Left colon (tissue), 2 donors: Measurements from ENCODE around the gene PRKAR1A. TPM values are rescaled to one million over a fixed set of nuclear protein-coding genes. Genes with fewer than 3 reads are reported as not detected.
A peak's percentile ranks its signal among the peaks of the same experiment; 100 is the strongest.
"Not testable (repeated sequence)": the region's sequence is repeated elsewhere in the genome, so short reads cannot be mapped to it uniquely, and the experiment has no call there.

Source experiments
- ATAC-seq: fragments of 200-7000 bp; cut with Tn5 transposase; one replicate; pipeline ENCODE4 v1.9.1; 2020; ENCODE audit warnings: mild to moderate bottlenecking, moderate library complexity
- DNase-seq, 2 donors: peaks; one replicate each; pipeline ENCODE4 v3.0.0-alpha.2; 2020
- intact Hi-C, 2 donors: fragments of 100-400 bp; cut with DNase I in 1 of 2; cut with micrococcal nuclease in 1 of 2; formaldehyde crosslinking; loops; one replicate each; pipeline versions ENCODE4 v1.11.2 to v1.14.0; 2022; cut with DNase I, micrococcal nuclease
- long read RNA-seq: library from polyadenylated mRNA; unstranded; transcript quantifications from one replicate; pipeline ENCODE4 v2.0.0, GENCODE V29; 2021
- total RNA-seq, 2 donors: library from RNA; stranded (reverse); fragmentation: NEBNext Ultra II Directional; extraction: Animal tissue kit (Norgen Biotek cat#: 25700); gene quantifications; one replicate each; pipeline ENCODE4 v1.2.1, GENCODE V29; 2021
- donor health status: DM: no; HTN: no; CAD: no.
- donor health status: DM: yes; HTN: yes; CAD: no.

The PRKAR1A gene
- 100 to 1,000 TPM; 146 to 159 TPM for total RNA-seq
- long read RNA-seq, full-length matches to known transcripts, result 324 of 372 reads
- long read RNA-seq, partial matches to known transcripts, result 14 of 372 reads
- long read RNA-seq, other reads (novel, unspliced or antisense), result 34 of 372 reads

DNA sequence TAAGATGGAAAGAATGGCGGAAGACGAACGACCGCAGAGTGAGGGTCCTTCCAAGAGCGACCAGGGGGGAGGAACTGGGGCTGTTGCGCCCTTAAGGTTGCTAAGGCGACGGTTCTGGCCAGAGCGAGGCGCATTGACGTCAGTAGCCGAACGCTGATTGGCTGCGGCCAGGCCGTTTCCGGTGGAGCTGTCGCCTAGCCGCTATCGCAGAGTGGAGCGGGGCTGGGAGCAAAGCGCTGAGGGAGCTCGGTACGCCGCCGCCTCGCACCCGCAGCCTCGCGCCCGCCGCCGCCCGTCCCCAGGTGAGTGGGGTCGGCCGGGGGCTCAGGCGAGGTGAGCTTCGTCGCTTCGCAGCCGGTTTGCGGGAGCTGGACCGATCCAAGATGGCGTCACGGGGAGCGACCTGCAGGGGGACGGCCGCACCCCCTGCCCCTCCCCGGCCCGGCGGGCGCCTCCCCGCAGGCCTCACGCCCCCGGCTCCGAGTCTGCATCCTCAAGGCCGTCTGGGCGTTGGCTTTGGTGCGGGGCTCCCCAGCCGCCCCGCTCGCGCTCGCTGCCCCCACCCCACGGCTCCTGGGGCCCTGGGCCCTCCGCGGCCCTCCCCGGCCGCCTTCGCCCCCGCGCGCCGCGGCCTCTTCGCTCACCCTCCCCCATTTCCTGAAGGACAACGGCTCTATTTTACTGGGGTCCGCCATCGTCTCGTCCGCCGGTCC lies at the start of gene PRKAR1A:
TSS of gene PRKAR1A (plus strand) at position 184 of the 713 bp plus-strand sequence. CDS start 2,970 bp downstream, outside the sequence.
- intact Hi-C loops, result no loop called here
- ATAC-seq, result peak; percentile 88

DNA sequence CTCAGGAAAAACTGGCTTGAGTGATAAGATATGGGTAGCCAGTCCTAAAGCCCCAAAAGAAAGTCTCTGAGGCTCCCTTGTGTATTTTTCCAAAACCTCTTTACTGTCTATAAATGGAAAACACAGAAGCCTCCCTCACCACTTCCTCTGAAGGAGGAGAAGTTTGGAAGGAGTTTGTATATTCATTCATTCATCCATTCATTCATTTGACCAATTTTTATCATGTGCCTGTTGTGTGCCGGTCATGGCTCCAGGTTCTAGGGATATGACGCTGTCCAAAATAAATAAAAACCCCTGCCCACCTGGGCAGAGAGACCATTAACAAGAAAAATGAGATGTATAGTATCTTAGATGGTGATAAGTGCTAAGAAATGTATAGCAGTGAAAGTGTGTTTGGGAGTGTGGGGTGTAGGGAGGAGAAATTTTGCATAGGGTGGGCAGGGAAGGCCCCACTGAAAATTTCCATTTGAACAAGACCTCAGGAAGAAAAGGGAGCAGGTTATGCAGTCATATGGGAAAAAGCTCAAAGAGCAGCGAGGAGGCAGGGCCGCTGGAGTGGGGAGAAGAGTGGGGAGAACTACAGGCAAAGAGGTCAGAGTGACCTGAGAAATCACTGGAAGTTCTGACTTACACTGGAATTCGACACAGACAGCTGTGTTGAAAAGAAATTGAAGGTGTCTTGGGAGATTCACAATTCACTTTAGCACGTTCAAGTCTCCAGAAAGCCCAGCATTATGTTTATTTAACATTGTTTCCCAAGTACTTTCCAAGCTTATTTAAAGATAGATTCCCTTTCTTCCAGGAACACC lies 48.8 kb upstream of the PRKAR1A start:
- no peak for ATAC-seq
- intact Hi-C loops, result loop anchor here in 1 of 2 donors (5.0 kb wide), 2 partner anchors 201 to 291 kb away; no protein-coding TSS in a partner anchor

More for the DNA sequence above, at the start of gene PRKAR1A:
- DNase-seq, result peak; percentile 96

DNA sequence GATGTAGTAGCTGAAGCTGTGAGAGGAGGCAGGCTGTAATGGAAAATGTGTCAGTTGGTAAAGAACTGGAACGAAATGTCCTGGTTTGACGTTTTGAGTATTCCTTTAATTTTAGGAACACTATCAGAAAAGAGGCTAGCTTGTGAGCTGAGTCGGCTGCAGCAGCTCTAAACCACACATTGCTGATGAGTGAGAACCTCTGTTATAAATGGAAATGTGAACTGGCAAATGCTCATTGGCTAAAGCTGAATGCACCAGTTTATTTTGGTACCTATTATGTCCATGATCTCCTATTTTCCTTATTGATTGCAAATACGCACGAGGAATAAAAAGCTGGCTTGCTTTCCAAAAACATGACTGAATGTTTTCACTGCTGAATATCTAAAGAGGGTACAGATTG lies 43.9 kb upstream of the PRKAR1A start:
- no peak for DNase-seq
- intact Hi-C loops, result no loop called here

More for the DNA sequence above, 48.8 kb upstream of the PRKAR1A start:
- no peak for DNase-seq

DNA sequence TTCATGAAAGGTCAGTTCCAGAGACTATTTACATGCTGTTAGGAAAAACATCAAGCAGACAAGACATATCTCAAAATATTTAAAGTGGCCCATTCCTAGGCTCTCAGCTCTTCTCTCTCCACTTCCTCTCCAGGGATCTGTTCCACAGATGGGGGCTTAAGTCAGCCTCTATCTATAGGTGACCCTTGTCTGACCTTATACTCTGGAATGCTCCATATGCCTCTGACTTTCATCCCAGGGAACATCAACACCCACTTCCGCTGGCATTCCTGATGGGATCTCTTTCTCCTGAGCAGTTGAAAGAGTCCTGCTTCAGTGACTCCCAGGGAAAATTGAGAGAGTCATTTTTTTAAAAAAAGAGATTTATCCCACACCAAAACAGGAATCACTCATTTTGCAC lies 43.4 kb upstream of the PRKAR1A start:
- intact Hi-C loops, result no loop called here
- no peak for DNase-seq
- ATAC-seq, result no peak

More for the DNA sequence above, 43.9 kb upstream of the PRKAR1A start:
- no peak for ATAC-seq

DNA sequence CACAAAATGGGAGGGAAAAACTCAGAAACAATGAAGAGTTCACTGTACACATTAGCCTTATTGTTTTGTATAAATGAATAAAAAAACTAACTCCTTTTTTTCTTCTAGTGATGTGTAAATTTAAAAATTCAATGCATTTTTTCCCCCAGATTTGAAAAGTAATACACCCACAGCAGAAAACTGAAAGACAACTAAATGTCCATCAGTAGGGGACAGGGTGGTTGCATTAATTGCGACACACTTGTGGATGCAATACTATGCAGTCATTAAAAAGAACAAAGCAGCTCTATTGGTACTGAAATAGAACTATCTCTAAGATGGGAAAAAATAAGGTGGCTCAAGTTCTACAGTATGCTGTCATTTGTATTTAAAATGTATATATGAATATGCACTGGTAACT lies 41.3 kb upstream of the PRKAR1A start:
- ATAC-seq, result no peak
- intact Hi-C loops, result no loop called here
- DNase-seq, result no peak

DNA sequence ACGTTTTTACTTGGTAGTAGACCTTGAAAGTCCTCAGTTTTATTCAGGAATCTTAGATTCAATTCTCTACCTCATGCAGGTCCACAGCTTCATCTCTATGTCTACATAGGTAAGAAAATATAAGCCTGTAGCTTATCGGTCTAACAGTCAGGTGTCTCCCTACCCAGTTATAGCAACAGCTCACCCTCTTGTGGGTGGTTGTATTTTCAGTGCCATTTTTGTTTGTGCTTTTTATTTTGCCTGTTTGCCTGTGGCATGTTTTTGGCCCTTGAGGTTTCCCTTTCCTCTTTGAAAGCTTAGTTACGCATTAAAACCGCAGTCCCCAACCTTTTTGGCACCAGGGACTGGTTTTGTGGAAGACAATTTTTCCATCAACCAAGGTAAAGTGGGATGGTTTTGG lies 31.3 kb upstream of the PRKAR1A start:
- ATAC-seq (no peak), DNase-seq (no peak)
- intact Hi-C loops, result no loop called here

DNA sequence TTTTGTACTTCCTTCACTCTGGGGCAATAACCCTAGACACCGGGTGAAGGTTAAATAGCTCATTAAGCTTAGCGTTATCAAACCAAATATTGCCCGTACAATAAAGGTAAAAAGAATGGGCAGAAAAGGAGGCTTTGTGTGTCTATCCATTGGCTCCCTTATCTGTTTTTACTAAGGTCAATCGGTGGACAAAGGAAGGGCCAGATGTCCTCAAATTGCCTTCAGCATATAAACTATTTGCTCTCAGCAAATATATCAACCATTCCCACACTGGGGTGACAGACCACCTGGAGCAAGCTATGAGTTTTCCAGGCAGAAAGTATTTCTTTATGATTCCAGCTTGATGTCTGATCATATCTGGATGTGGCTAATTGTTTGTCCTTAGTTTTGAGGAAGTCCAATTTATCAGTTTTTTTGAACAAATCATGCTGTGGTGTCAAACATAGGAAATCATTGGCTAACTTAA lies 29.6 kb upstream of the PRKAR1A start:
- DNase-seq, result no peak
- intact Hi-C loops, result no loop called here
- peak; percentile 75 for ATAC-seq

DNA sequence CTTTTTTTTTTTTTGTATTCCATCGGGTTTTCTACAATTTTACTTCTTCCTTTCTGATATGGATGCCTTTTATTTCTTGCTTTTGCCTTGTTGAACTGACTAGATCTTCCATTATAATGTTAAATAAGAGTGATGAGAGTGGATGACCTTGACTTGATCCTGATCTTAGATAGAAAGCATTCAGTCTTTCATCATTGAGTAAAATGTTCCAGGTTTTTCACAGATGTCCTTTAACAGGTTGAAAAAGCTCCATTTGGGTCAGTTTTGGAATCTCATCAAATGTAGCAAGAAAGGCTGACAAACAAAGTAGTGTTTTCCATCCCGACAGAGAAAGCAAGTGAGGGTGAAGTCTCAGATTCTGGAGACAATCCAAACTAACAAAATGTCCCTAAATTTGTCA lies 27.8 kb upstream of the PRKAR1A start:
- ATAC-seq (no peak), DNase-seq (no peak)
- intact Hi-C loops, result no loop called here

DNA sequence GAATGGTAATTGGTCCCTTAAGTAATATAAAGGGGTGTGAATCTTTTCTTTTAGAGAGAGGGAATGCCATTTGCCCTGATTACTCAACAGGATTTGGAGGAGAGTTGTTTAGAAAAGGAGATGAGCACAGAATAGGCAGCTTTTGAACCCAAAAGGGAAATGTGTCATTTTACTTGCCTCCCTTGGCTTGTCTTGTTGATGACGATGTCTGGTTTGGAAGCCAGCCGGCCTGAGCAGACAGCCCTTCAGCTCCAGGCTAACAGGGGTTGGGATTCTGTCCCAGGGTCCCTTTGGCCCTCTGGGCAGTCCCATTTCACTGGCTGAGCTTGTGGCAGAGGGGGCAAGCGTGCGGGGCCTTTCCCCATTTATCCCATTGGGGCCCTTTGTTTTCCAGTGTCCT lies 22.3 kb upstream of the PRKAR1A start:
- DNase-seq (no peak), ATAC-seq (no peak)

DNA sequence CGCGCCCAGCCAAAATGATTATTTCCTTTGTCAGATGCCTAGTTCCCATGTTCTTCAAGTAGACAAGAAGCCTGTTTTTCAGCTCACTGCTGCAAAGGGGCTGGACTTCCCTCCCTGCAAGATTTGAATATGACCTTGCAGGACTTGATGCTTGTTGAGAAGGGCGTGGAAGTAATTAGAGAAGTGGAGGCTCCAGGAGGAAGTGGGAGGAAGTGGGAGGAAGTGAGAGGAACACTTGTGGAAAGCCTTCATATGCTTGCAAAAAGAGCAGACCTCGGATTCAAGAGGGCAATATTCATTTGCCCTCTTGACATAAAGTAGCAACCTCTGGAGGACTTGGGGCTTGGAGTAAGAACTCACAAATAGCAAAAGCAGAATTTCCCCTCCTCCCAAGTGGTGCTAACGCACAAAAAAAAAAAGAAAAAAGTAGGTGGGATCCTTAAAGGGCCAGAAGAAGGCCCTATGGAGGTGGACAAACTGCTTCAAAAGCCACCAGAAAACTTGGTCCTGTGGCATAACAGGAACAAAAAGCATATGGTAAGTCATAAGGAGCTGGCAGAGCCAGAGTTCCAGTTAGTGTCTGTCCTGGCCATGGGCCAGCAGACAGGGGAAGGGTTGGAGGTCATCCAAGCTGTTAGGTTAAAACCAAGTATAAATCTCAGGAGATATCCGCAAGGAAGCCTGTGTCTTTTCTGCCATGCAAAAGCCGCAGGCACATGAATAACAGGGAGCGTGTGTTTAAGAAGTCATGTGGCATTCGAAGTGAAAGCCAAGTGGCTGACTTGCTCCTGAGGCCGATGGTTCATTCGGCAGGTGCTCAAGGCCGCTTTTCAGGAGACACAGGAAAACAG lies 20.6 kb upstream of the PRKAR1A start:
- DNase-seq (peak; percentile 59 to 67), ATAC-seq (peak; percentile 73)
- intact Hi-C loops, result no loop called here

More for the DNA sequence above, 22.3 kb upstream of the PRKAR1A start:
- intact Hi-C loops, result no loop called here

DNA sequence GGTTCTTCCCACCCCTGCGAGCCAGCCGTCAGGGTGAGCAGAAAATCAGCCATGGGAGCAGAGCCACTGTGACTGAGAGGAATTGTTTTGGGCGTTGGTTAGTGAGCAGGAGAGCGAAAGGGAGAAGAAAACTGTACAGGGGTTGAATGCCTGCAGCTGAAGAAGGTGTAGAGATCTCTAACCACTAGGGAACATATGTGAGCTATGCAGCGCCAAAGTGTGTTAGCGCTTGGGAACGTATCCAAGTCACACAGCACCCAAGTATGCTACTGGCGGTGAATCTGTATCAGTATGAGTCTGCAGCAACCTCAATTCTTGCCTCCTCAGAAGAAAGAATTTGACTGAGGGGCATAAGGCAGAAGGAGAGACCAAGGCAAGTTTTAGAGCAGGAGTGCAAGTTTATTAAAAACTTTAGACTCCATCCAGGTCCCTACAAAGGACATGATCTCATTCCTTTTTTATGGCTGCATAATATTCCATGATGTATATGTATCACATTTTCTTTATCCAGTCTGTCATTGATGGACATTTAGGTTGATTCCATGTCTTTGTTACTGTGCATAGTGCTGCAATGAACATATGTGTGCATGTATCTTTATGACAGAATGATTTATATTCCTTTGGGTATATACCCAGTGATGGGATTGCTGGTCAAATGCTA lies 19.7 kb upstream of the PRKAR1A start:
- intact Hi-C loops, result not testable (repeated sequence)
- DNase-seq (peak in 1 of 2 donors; percentile 40), ATAC-seq (peak; percentile 64)

DNA sequence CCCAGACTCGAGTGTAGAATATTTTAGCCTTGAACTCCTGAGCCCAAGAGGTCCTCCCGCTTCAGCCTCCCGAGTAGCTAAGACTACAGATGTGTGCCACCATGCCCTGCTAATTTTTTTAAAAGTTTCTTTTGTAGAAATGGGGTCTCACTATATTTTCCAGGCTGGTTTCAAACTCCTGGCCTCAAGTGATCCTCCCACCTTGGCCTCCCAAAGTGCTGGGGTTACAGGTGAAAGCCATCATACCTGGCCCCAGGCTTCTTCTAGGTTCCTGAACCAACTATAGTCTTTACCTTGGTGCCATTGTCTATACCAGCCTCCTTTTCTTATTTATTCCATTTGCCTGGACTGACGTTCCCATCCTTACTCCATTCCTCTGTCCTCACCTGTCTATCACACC lies 17.1 kb upstream of the PRKAR1A start:
- ATAC-seq (no peak), DNase-seq (no peak)
- intact Hi-C loops, result no loop called here

DNA sequence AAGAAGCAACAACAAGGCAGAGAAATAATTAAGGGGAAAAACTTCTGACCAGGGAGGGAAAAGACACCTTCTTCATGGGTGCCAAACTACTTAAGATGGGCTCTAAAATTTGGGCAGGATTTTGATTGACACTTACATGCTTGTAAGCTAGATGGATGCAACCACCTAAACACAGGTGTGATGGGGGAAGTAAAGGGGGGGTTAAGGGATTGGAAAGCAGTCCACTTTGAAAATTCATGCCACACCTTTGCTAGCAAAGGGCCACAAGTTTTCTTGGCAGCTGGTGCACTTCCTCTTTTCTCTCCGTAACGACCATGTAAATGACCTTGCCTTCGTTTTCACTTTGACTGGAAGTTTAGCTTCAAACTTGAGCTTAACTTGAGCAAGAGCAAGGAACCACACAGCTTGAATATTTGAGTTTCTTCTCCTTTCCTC lies 14.3 kb upstream of the PRKAR1A start:
- intact Hi-C loops, result no loop called here
- peak; percentile 58 to 63 for DNase-seq
- ATAC-seq, result peak; percentile 89

DNA sequence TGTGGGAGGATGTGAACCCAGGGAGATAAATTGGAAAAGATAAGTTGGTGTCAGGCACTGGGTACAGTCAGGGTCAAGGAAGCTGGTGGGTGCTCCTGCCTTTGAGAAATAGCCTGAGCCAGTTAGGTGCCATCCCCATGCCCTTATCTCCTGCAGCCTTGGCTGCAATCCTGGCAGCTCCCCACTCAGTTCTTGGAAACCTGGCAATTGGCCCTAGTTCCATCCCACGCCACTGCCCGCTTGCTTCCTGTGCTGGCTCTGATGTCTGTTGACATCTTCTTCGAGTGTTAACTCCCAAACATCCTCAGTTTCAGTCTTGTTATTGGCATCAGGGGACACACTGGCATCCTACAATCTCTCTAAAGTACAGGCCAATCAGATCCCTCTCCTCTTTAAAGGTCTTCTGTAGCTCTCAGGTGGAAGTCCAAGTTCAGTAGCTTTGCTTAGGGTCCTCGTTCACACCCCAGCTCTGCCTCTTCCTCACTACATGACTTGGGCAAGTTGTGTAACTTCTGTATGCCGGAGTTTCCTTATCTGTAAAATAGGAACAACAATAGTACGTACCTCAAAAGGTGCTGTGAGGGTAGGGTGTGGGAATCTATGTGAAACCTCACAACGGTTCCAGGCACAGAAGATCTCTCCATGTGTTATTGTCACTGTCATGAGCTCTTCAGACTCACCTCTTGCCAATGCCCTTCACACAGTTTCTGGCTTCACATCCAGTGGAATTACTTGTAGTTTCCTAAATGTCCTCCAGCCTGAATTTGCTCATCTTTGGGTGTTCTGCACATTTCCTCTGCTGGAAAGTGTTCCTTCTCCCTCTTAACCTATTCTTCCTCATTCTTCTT lies 13.5 kb upstream of the PRKAR1A start:
- peak in 1 of 2 donors; percentile 37 for DNase-seq
- ATAC-seq, result peak; percentile 46

DNA sequence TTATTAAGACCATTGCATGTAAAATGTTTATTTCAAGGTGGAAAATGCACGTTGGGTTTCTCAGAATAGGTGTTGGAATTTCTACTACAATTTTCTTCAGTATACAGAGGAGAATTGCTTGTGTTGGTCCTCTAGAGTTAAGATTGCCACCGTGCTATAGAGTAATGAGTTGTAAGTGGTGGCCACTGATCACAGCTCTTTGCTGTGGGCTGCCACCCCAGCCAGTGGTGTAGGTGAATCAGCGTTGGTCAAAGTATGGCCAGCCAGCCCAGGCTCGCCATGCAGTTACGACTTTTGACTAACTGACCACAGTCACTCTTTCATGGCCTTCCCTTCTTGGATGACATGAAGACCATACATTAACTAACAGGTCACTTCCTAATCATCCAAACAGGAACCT lies 12.6 kb upstream of the PRKAR1A start:
- ATAC-seq (no peak), DNase-seq (no peak)
- intact Hi-C loops, result no loop called here

More for the DNA sequence above, 13.5 kb upstream of the PRKAR1A start:
- intact Hi-C loops, result no loop called here

DNA sequence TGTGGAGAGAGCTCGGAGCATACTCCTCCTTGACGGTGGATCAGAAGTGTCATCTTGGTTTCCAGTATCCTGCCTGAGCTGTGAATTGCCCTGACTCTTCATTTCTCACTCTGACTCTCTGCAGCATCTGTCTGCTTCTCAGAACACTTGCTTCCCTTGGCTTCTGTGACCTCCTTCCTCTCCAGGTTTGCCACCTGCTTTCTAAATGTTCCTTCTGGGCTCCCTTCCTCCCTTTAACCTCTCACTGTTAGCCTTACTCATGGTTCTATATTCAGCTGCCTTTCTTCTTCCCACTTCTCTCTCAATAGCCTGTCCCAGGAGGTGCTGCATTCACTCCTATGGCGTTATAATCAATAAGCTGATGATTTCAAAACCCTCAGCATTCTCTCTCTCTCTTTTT lies 11.2 kb upstream of the PRKAR1A start:
- no peak for DNase-seq
- intact Hi-C loops, result no loop called here
- no peak for ATAC-seq

DNA sequence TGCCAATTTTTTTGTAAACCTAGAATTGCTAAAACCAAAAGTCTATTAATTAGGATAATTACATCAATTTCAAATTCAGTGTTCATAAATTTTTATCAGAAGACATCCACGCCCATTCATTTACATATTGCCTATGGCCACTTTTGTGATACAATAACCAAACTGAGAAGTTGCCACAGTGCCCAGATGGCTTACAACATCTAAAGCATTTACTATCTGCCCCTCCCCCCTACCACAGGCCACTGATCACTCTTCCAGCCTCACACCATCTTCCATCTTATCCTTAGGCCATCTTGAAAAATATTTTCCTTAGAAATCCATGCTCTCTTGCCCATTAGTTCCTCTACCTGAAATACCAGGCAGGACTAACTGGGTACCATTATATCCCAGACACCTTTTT lies 6.3 kb upstream of the PRKAR1A start:
- ATAC-seq, result no peak
- no peak for DNase-seq

More for the DNA sequence above, 6.3 kb upstream of the PRKAR1A start:
- intact Hi-C loops, result no loop called here
